Neural crest cell (in vitro differentiated cells): ENCODE data around the gene ZBTB1. TPM values are rescaled to one million over a fixed set of nuclear protein-coding genes. Genes with fewer than 3 reads are reported as not detected.

Experiments used
- DNase-seq: peaks from one replicate; pipeline ENCODE4 v3.0.0; 2021; ENCODE audit warnings: low read depth, mixed read lengths, low spot score
- H3K27ac Mint-ChIP-seq: one replicate; pipeline ENCODE4 v1.8.0; 2021; ENCODE audit warnings: mild to moderate bottlenecking, mixed read lengths; ENCODE audit not compliant: unreplicated experiment
- H3K27me3 Mint-ChIP-seq: 2 replicates; pipeline ENCODE4 v1.8.0; 2021; ENCODE audit warnings: low read depth, mild to moderate bottlenecking, mixed read lengths
- H3K36me3 Mint-ChIP-seq: 2 replicates; pipeline ENCODE4 v1.8.0; 2021; ENCODE audit warnings: low read depth, mild to moderate bottlenecking, mixed read lengths
- H3K4me1 Mint-ChIP-seq: 2 replicates; pipeline ENCODE4 v1.8.0; 2021; ENCODE audit warnings: mixed read lengths
- H3K4me3 Mint-ChIP-seq: one replicate; pipeline ENCODE4 v1.8.0; 2021; ENCODE audit warnings: mild to moderate bottlenecking, mixed read lengths
- H3K9me3 Mint-ChIP-seq: 2 replicates; pipeline ENCODE4 v1.8.0; 2021; ENCODE audit warnings: mixed read lengths
- total RNA-seq: library from RNA; stranded (reverse); gene quantifications from 2 replicates; pipeline ENCODE4 v1.2.1, GENCODE V29; 2021
- TF ChIP-seq, protein P1 (sequence below): fragments of 200-600 bp; sonication (generic); conservative IDR thresholded peaks from 2 replicates; pipeline ENCODE4 v1.5.0; 2021; ENCODE audit warnings: antibody characterized with exemption, mild to moderate bottlenecking

The ZBTB1 gene
- total RNA-seq, 1 donor from 2014 or later, result 36.0 TPM

DNA sequence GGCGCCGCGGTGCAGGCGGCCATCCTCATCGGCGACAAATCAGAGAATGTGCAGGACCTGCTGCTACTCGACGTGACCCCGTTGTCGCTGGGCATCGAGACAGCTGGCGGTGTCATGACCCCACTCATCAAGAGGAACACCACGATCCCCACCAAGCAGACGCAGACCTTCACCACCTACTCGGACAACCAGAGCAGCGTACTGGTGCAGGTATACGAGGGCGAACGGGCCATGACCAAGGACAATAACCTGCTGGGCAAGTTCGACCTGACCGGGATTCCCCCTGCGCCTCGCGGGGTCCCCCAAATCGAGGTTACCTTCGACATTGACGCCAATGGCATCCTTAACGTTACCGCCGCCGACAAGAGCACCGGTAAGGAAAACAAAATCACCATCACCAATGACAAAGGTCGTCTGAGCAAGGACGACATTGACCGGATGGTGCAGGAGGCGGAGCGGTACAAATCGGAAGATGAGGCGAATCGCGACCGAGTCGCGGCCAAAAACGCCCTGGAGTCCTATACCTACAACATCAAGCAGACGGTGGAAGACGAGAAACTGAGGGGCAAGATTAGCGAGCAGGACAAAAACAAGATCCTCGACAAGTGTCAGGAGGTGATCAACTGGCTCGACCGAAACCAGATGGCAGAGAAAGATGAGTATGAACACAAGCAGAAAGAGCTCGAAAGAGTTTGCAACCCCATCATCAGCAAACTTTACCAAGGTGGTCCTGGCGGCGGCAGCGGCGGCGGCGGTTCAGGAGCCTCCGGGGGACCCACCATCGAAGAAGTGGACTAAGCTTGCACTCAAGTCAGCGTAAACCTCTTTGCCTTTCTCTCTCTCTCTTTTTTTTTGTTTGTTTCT lies 37.6 kb downstream of the ZBTB1 start:
- TF ChIP-seq, protein P1, sequence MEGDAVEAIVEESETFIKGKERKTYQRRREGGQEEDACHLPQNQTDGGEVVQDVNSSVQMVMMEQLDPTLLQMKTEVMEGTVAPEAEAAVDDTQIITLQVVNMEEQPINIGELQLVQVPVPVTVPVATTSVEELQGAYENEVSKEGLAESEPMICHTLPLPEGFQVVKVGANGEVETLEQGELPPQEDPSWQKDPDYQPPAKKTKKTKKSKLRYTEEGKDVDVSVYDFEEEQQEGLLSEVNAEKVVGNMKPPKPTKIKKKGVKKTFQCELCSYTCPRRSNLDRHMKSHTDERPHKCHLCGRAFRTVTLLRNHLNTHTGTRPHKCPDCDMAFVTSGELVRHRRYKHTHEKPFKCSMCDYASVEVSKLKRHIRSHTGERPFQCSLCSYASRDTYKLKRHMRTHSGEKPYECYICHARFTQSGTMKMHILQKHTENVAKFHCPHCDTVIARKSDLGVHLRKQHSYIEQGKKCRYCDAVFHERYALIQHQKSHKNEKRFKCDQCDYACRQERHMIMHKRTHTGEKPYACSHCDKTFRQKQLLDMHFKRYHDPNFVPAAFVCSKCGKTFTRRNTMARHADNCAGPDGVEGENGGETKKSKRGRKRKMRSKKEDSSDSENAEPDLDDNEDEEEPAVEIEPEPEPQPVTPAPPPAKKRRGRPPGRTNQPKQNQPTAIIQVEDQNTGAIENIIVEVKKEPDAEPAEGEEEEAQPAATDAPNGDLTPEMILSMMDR, result no peak
- Mint-ChIP-seq H3K4me3 (no peak overlapping the region), H3K36me3 (peaks cover 6% of the 10 kb centered on the region), H3K27me3 (peaks cover 11% of the 10 kb centered on the region), H3K27ac (no peak overlapping the region), H3K4me1 (peaks cover 12% of the 10 kb centered on the region), H3K9me3 (peaks cover 8% of the 10 kb centered on the region)
- no peak for DNase-seq

DNA sequence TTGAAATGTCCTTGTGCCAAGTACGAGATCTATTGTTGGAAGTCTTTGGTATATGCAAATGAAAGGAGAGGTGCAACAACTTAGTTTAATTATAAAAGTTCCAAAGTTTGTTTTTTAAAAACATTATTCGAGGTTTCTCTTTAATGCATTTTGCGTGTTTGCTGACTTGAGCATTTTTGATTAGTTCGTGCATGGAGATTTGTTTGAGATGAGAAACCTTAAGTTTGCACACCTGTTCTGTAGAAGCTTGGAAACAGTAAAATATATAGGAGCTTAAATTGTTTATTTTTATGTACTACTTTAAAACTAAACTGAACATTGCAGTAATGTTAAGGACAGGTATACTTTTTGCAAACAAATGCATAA lies 38.2 kb downstream of the ZBTB1 start:
- TF ChIP-seq, protein P1, result no peak
- Mint-ChIP-seq H3K4me1 (peaks cover 12% of the 10 kb centered on the region), H3K9me3 (peaks cover 8% of the 10 kb centered on the region), H3K36me3 (peaks cover 6% of the 10 kb centered on the region), H3K27me3 (peaks cover 11% of the 10 kb centered on the region), H3K4me3 (no peak overlapping the region), H3K27ac (no peak overlapping the region)
- DNase-seq, result no peak

DNA sequence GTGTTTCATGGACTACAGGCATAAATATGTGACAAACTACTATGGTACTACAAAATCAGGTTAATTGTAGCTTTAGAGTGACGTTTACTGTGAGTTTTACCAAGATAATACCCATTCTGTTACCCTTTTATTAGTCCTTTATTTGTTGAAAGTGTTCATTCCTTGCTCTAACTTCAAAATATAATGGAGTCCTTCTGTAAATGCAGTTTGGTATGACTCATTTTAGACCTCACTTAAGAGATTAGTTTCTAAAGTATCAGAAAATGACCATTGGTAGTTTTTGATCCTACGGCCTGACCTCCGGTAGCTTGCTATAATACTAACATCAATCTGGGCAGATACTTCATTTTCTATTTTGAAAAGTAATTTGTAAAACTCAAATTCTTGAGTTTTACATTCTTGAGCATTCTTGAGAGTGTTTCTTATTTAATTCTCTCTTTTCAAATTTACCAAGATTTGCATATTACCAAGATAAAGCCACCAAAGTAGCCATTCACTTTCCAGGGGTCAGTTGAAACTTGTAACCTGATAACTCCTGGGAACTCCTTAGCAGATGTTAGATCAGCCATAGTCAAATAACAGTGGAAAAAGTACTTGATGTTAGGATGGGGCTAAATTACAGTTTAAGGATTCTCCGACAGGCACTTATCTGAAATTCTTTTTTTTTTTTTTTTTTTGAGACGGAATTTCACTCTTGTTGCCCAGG lies 40.2 kb downstream of the ZBTB1 start:
- Mint-ChIP-seq H3K9me3 (peaks cover 8% of the 10 kb centered on the region), H3K4me1 (peaks cover 7% of the 10 kb centered on the region)

DNA sequence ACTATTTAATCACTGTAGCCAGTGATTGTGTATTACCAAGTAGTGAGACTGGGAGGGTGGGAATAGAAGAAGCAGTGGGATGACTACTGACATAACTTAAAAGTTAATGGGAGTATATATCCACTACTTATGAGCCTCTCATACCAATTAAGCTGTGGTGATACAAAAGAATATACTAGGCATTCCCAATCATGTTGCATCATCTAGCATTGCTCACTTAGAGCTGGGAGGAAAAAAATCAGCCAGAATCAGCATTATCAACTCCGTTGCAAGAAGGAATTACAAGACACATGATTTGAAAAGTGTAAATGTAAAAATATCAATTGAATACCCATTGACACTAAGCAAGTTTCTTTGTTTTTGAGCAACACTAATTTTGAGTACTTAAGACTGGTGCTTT lies 44.4 kb downstream of the ZBTB1 start:
- TF ChIP-seq, protein P1, result no peak

More for the DNA sequence above, 40.2 kb downstream of the ZBTB1 start:
- Mint-ChIP-seq H3K4me3 (no peak overlapping the region), H3K27me3 (peaks cover 22% of the 10 kb centered on the region), H3K36me3 (peaks cover 6% of the 10 kb centered on the region), H3K27ac (no peak overlapping the region)
- DNase-seq, result no peak
- TF ChIP-seq, protein P1, result no peak

DNA sequence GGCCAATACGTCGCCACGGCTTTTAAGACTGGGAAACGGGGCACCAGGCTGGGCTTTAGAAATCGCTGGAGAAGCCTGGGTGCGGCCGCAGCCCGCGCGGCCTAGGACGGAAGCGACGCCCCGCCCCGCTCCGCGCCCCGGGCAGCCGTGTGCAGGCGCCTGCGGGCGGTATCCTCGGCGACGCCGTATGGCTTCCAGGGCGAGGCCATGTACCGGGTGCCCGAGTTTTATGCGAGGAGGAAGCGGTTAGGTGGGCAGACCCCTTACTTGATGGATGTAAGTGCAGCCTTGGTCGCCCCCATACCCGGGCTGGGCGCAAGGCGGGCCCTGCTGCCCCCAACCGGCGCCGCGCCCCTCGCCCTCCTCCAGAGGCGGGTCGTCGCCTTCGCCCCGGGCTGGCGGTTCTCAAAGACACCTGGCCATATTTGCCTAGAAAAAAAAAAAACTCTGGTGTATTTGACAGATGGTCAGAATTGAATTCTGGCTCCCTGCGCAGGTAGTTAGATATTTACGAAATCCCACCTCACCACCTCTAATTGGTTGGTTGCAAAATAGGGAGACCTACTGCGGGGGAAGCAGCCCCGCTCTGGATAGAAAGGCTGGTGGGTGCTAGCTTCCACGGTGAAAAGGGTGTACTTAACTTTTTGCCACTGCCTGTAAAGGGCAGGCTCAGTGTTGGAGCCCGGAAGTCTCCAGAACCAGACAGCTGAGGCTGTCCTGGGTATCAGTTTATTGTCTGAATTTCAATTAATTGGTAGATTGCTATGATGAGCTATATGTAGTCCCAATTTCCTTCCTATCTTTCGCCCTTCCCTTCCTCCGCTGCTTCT lies 45.4 kb downstream of the ZBTB1 start, which contains the start of gene PPP1R36:
Gene PPP1R36, plus strand, starts transcription at position 171 of the 830 bp plus-strand sequence. Its CDS starts 37 bp downstream, at position 208.
- Mint-ChIP-seq H3K4me1 (no peaks in the 10 kb centered on the region), H3K9me3 (no peaks in the 10 kb centered on the region), H3K4me3 (peak within 1 kb of the TSS; percentile 45), H3K27me3 (peaks cover 47% of the 10 kb centered on the region), H3K27ac (no peak within 1 kb of the TSS), H3K36me3 (no peaks in the 10 kb centered on the region)
- TF ChIP-seq, protein P1, result no peak
- DNase-seq, result no peak

More for the DNA sequence above, 44.4 kb downstream of the ZBTB1 start:
- no peaks in the 10 kb centered on the region for H3K4me1 Mint-ChIP-seq
- no peak for DNase-seq
- H3K27ac Mint-ChIP-seq, result no peak overlapping the region
- no peak overlapping the region for H3K4me3 Mint-ChIP-seq
- H3K27me3 Mint-ChIP-seq, result peaks cover 45% of the 10 kb centered on the region
- H3K9me3 Mint-ChIP-seq, result no peaks in the 10 kb centered on the region
- H3K36me3 Mint-ChIP-seq, result no peaks in the 10 kb centered on the region
